Endothelial cell of umbilical vein (primary cell): ENCODE results near the gene PLLP. TPM values are rescaled to one million over a fixed set of nuclear protein-coding genes. Genes with fewer than 3 reads are reported as not detected.

Experiments
- BruUV-seq: library from RNA; stranded (reverse); fragments of 400-500 nt; replicated peaks from 2 replicates; lab custom pipeline; 2021; lab: Mats Ljungman, UMichigan
- CTCF ChIA-PET: fragments of 300-600, 350-600 bp; sonication (Branson Sonifier 250); formaldehyde crosslinking; loops from one replicate; lab custom pipeline; 2021; ENCODE audit warnings: antibody characterized with exemption, inconsistent platforms; lab: Charles Lee
- POLR2A ChIA-PET: fragments of 300-600, 350-600 bp; sonication (Branson Sonifier 250); formaldehyde crosslinking; loops from one replicate; lab custom pipeline; 2021; ENCODE audit warnings: antibody characterized with exemption, inconsistent platforms; lab: Charles Lee
- DNase-seq: peaks from one replicate; pipeline ENCODE4 v3.0.0-alpha.2; 2011; ENCODE audit warnings: low read depth, low spot score
- FAIRE-seq: peaks from 2 replicates; lab custom pipeline; 2011; peaks lifted over from hg19 to GRCh38; lab: Jason Lieb, UNC
- H2AFZ ChIP-seq: 2 replicates; pipeline ENCODE4 v1.6.0; 2012; ENCODE audit warnings: low read depth, low read length, control low read depth, inconsistent platforms
- H3K27ac ChIP-seq: 2 replicates; pipeline ENCODE4 v1.5.1; 2011; ENCODE audit warnings: low read depth, mild to moderate bottlenecking, control low read depth, low read length, moderate library complexity; ENCODE audit not compliant: insufficient read depth
- H3K27me3 ChIP-seq, 2 experiments: 2 replicates each; pipeline versions ENCODE4 v1.6.0 to v1.6.1; 2011; ENCODE audit warnings: low read length in 2 of 2, mixed read lengths in 1 of 2; ENCODE audit not compliant: control insufficient read depth in 2 of 2, insufficient read depth in 2 of 2
- H3K36me3 ChIP-seq, 2 experiments: 2 replicates in 1 of 2; 3 replicates in 1 of 2; pipeline ENCODE4 v1.5.1; 2011; ENCODE audit warnings: low read length in 2 of 2, mild to moderate bottlenecking in 1 of 2, moderate library complexity in 1 of 2; ENCODE audit not compliant: control insufficient read depth in 2 of 2, insufficient read depth in 2 of 2; ENCODE audit errors: extremely low read depth in 1 of 2
- H3K4me1 ChIP-seq: 3 replicates; pipeline ENCODE4 v1.5.1; 2011; ENCODE audit warnings: mild to moderate bottlenecking, low read length; ENCODE audit not compliant: control insufficient read depth, insufficient read depth; ENCODE audit errors: extremely low read depth
- H3K4me2 ChIP-seq: 2 replicates; pipeline ENCODE4 v1.6.1; 2011; ENCODE audit warnings: low read length, control low read depth, mixed read lengths; ENCODE audit not compliant: insufficient read depth
- H3K4me3 ChIP-seq, 3 experiments: fragments of 200-600 bp in 1 of 3; sonication (generic), shearing (Covaris generic) in 1 of 3; replicated peaks in 1 of 3; 2 replicates each; pipeline ENCODE4 v1.5.1; 2011 to 2016; ENCODE audit warnings: control low read depth in 3 of 3, low read length in 3 of 3, mild to moderate bottlenecking in 2 of 3, inconsistent platforms in 1 of 3, low read depth in 1 of 3, moderate library complexity in 1 of 3; ENCODE audit not compliant: insufficient read depth in 1 of 3
- H3K79me2 ChIP-seq: 2 replicates; pipeline ENCODE4 v1.6.0; 2012; ENCODE audit warnings: low read length, inconsistent platforms; ENCODE audit not compliant: control insufficient read depth, insufficient read depth
- H3K9ac ChIP-seq: replicated peaks from 2 replicates; pipeline ENCODE3; 2011; ENCODE audit warnings: low read length, control low read depth; ENCODE audit not compliant: insufficient read depth; ENCODE audit errors: extremely low read depth
- H3K9me1 ChIP-seq: replicated peaks from 3 replicates; pipeline ENCODE4 v1.6.0; 2011; ENCODE audit warnings: mild to moderate bottlenecking, low read length; ENCODE audit not compliant: control insufficient read depth, insufficient read depth; ENCODE audit errors: extremely low read depth
- H3K9me3 ChIP-seq: replicated peaks from 2 replicates; pipeline ENCODE4 v1.5.1; 2012; ENCODE audit warnings: low read length, inconsistent platforms; ENCODE audit not compliant: control insufficient read depth, insufficient read depth
- H4K20me1 ChIP-seq: replicated peaks from 2 replicates; pipeline ENCODE3; 2011; ENCODE audit warnings: mild to moderate bottlenecking, low read length; ENCODE audit not compliant: control insufficient read depth, insufficient read depth; ENCODE audit errors: extremely low read depth
- EZH2 ChIP-seq: IDR thresholded peaks from 2 replicates; pipeline ENCODE4 v1.6.1; 2012; ENCODE audit warnings: borderline replicate concordance, low read depth, mild to moderate bottlenecking, moderate library complexity, low read length, inconsistent platforms; ENCODE audit not compliant: severe bottlenecking
- FOS ChIP-seq: IDR thresholded peaks from 2 replicates; pipeline ENCODE4 v1.6.1; 2011; ENCODE audit warnings: mild to moderate bottlenecking, low read length, moderate library complexity, borderline replicate concordance; ENCODE audit not compliant: insufficient read depth
- GATA2 ChIP-seq: IDR thresholded peaks from 2 replicates; pipeline ENCODE4 v1.7.0; 2011; ENCODE audit warnings: low read depth, mild to moderate bottlenecking, moderate library complexity, mixed read lengths, low read length; ENCODE audit not compliant: insufficient read length, insufficient read depth
- JUN ChIP-seq: IDR thresholded peaks from 2 replicates; pipeline ENCODE4 v1.6.1; 2011; ENCODE audit warnings: borderline replicate concordance, low read depth; ENCODE audit not compliant: insufficient read length, insufficient read depth
- MYC ChIP-seq: IDR thresholded peaks from one replicate; pipeline ENCODE4 v1.6.1; 2011; ENCODE audit warnings: mild to moderate bottlenecking, low read depth, low read length
- POLR2A ChIP-seq: IDR thresholded peaks from 2 replicates; pipeline ENCODE4 v1.6.1; 2012; ENCODE audit warnings: low read depth, mild to moderate bottlenecking, control low read depth, low read length
- POLR2AphosphoS5 ChIP-seq: IDR thresholded peaks from 2 replicates; pipeline ENCODE4 v1.6.1; 2012; ENCODE audit warnings: low read depth, mild to moderate bottlenecking, control low read depth, low read length, moderate library complexity; ENCODE audit not compliant: insufficient read depth
- dilution Hi-C: fragments of 300-500 bp; cut with MboI; formaldehyde crosslinking; loops from one replicate; pipeline ENCODE4 v1.15.0; 2019; ENCODE audit warnings: low sequenced_read_pairs; ENCODE audit not compliant: extremely low pct_ligation_motif_present
- intact Hi-C: fragments of 100-400 bp; cut with micrococcal nuclease; formaldehyde crosslinking; loops from one replicate; pipeline ENCODE4 v1.10.0; 2022
- polyA plus RNA-seq, 4 experiments: library from polyadenylated mRNA; depleted of rRNA in 3 of 4; stranded (reverse) in 3 of 4; unstranded in 1 of 4; fragments of >200 nt; gene quantifications; 2 replicates each; pipeline versions ENCODE4 v1.2.1 to v1.2.3, GENCODE V29; 2011 to 2012; ENCODE audit warnings: missing spikeins in 1 of 4
- total RNA-seq: library from RNA; stranded (reverse); gene quantifications from 2 replicates; pipeline ENCODE4 v1.2.3, GENCODE V29; 2021
- TF ChIP-seq, protein P1 (sequence below), 2 donors: IDR thresholded peaks; 1 replicate in 1 of 2; 2 replicates in 1 of 2; pipeline ENCODE4 v1.5.1; 2011; ENCODE audit warnings: low read length in 2 of 2, mild to moderate bottlenecking in 2 of 2, moderate library complexity in 2 of 2, control low read depth in 1 of 2, inconsistent platforms in 1 of 2, low read depth in 1 of 2; ENCODE audit not compliant: insufficient read depth in 1 of 2; ENCODE audit errors: extremely low read depth in 1 of 2
- TF ChIP-seq, protein P2 (sequence below): IDR thresholded peaks from 2 replicates; pipeline ENCODE4 v1.6.1; 2011; ENCODE audit not compliant: insufficient read depth, insufficient read length

Gene PLLP
- total and polyA plus RNA-seq, 2 donors (not counting 3 experiments of a cell fraction or from before 2014, with no cell fraction given), result 4.4 to 14.4 TPM

DNA sequence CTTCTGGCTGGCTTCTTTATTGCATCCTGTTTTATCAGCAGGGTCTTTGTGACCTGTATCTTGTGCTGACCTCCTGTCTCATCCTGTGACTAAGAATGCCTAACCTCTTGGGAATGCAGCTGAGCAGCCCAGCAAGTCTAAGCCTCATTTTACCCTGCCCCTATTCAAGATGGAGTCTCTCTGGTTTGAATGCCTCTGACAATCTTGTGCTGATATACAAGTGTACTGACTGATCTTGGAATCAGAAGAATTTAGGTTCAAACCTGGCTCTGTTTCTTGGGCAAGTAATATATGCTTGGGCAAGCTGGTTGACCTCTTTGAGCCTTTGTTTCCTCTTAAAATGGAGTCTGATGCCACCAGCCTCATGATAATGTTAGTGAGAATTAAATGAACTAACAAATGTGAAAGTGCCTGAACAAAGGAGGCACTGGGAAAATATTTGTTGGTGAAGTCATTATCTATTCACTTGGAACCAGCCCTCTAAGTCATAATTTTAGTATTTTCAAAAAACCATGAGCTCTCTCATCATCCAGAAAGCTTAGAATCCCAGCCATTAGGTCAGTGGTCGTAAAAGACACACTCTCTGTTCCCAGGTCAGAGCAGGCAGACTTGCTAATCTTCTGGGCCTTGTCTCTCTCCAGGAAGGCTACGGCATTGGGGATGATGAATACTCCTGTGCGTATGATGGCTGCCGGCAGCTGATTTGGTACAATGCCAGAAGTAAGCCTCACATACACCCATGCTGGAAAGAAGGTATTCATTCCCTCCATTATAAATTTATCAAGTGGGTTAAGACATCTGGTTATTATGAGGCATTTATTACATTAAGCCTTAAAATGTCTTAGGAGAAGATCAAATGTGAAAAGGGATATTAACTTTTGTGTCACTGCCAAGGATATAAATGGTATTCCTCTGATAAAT is 57.5 kb downstream of the PLLP start:
- Histone ChIP-seq H4K20me1 (no peaks in the 10 kb centered on the region), H3K9ac (no peak overlapping the region), H3K4me2 (no peak overlapping the region), H3K27ac (no peak overlapping the region), H3K4me3 (no peak overlapping the region), H2AFZ (no peak overlapping the region), H3K9me3 (no peaks in the 10 kb centered on the region), H3K36me3 (peaks cover 35 to 40% of the 10 kb centered on the region in 2 experiments), H3K9me1 (no peaks in the 10 kb centered on the region), H3K4me1 (no peaks in the 10 kb centered on the region), H3K27me3 (no peaks in the 10 kb centered on the region), H3K79me2 (no peaks in the 10 kb centered on the region)
- DNase-seq (no peak), FAIRE-seq (no peak)
- BruUV-seq, result no TSS peak
- CTCF ChIA-PET, result interaction anchor here (1.5 kb wide), 1 partner anchor 9 kb away, joined by 3 read pairs; no protein-coding TSS in a partner anchor
- POLR2A ChIA-PET, result no interaction called here
- intact Hi-C loops (no loop called here), dilution Hi-C loops (no loop called here)
- TF ChIP-seq MYC (no peak), EZH2 (no peak), POLR2A (no peak), POLR2AphosphoS5 (no peak), FOS (no peak), GATA2 (no peak), JUN (no peak)
- TF ChIP-seq, protein P1, sequence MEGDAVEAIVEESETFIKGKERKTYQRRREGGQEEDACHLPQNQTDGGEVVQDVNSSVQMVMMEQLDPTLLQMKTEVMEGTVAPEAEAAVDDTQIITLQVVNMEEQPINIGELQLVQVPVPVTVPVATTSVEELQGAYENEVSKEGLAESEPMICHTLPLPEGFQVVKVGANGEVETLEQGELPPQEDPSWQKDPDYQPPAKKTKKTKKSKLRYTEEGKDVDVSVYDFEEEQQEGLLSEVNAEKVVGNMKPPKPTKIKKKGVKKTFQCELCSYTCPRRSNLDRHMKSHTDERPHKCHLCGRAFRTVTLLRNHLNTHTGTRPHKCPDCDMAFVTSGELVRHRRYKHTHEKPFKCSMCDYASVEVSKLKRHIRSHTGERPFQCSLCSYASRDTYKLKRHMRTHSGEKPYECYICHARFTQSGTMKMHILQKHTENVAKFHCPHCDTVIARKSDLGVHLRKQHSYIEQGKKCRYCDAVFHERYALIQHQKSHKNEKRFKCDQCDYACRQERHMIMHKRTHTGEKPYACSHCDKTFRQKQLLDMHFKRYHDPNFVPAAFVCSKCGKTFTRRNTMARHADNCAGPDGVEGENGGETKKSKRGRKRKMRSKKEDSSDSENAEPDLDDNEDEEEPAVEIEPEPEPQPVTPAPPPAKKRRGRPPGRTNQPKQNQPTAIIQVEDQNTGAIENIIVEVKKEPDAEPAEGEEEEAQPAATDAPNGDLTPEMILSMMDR (IDR thresholded peaks at IDR 0.05; ENCODE audit: extremely low read depth in 1 of 2, insufficient read depth in 1 of 2, low read depth in 1 of 2, low read length in 2 of 2), result no peak
- TF ChIP-seq, protein P2, sequence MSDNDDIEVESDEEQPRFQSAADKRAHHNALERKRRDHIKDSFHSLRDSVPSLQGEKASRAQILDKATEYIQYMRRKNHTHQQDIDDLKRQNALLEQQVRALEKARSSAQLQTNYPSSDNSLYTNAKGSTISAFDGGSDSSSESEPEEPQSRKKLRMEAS, result no peak
